ENCODE results near the gene OSBPL3. TPM values are rescaled to one million over a fixed set of nuclear protein-coding genes. Genes with fewer than 3 reads are reported as not detected.

OSBPL3 gene
- total RNA-seq, 1 experiment from 2014 or later = 8.6 TPM

DNA sequence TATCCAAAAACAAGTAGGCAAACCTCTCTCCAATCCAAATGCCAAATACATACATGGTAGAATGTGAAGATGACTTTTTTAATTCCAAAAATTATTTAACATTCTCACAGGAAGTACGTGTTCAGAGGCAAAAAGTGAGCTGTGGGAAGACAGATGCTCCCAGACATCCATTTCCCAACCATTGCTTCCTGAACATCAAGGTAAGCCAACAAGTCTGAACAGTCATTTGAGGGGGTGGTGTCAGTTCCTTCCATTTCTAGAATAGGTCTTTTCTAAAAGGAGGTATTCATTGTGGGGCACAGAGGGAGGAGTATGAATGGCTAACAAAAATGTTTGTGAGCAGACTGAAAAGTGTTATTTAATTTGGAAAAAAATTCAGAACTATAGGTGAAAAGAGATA, 49.1 kb downstream of the OSBPL3 start:
- no peaks in the 10 kb centered on the region for H3K23me2 ChIP-seq (ENCODE audit: insufficient read length, low read depth, low read length, poor library complexity, severe bottlenecking)
- no peak overlapping the region for H3K56ac ChIP-seq (ENCODE audit: insufficient read length, low read depth, low read length)
- no peak overlapping the region for H2BK12ac ChIP-seq (ENCODE audit: insufficient read length, low read depth, low read length)
- H4K8ac ChIP-seq (replicated peaks; ENCODE audit: insufficient read length, low read depth, low read length) = no peak overlapping the region
- no peak overlapping the region for H3K27ac ChIP-seq (ENCODE audit: insufficient read length, low read depth, low read length)
- TF ChIP-seq, protein P1, sequence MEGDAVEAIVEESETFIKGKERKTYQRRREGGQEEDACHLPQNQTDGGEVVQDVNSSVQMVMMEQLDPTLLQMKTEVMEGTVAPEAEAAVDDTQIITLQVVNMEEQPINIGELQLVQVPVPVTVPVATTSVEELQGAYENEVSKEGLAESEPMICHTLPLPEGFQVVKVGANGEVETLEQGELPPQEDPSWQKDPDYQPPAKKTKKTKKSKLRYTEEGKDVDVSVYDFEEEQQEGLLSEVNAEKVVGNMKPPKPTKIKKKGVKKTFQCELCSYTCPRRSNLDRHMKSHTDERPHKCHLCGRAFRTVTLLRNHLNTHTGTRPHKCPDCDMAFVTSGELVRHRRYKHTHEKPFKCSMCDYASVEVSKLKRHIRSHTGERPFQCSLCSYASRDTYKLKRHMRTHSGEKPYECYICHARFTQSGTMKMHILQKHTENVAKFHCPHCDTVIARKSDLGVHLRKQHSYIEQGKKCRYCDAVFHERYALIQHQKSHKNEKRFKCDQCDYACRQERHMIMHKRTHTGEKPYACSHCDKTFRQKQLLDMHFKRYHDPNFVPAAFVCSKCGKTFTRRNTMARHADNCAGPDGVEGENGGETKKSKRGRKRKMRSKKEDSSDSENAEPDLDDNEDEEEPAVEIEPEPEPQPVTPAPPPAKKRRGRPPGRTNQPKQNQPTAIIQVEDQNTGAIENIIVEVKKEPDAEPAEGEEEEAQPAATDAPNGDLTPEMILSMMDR (conservative IDR thresholded peaks at IDR 0.05) = no peak
- peaks cover 3 to 9% (median 6%) of the 10 kb centered on the region in 3 experiments; a peak in 5 of 7 replicates for H3K36me3 Mint-ChIP-seq (ENCODE audit: insufficient read depth in 1 of 3, low read depth in 3 of 3)
- H3K23ac ChIP-seq (ENCODE audit: insufficient read length, low read depth, low read length) = no peak overlapping the region
- H3K9me3 Mint-ChIP-seq = peaks cover 0 to 3% of the 10 kb centered on the region in 2 experiments; a peak in 1 of 5 replicates
- DNase-seq = no peak
- H3K18ac ChIP-seq (ENCODE audit: insufficient read length, low read depth, low read length) = no peak overlapping the region
- H2BK120ac ChIP-seq (ENCODE audit: low read depth, low read length, poor library complexity, severe bottlenecking) = no peak overlapping the region
- no peak overlapping the region for H2BK5ac ChIP-seq (ENCODE audit: insufficient read length, low read length)
- no peaks in the 10 kb centered on the region for H3K9me3 ChIP-seq (ENCODE audit: control insufficient read depth, low read depth, low read length)
- H4K20me1 ChIP-seq (ENCODE audit: control insufficient read depth, insufficient read depth, insufficient read length) = no peaks in the 10 kb centered on the region
- no peak overlapping the region for H3K14ac ChIP-seq (ENCODE audit: insufficient read depth, low read length)
- H4K91ac ChIP-seq (ENCODE audit: insufficient read length, low read depth, low read length) = no peak overlapping the region
- peaks cover 34 to 36% of the 10 kb centered on the region in 2 experiments for H3K4me1 Mint-ChIP-seq
- no peak overlapping the region for H3K9ac ChIP-seq (ENCODE audit: extremely low read depth, insufficient read length, low read length)
- no CpG with 5 or more reads among the region's 1 CpG for WGBS (ENCODE audit: extremely low coverage, insufficient read length, low lambda C conversion rate)
- H3K27me3 Mint-ChIP-seq (ENCODE audit: low read depth) = no peaks in the 10 kb centered on the region
- H3K4ac ChIP-seq (ENCODE audit: low read depth, low read length) = no peak overlapping the region
- H3K4me1 ChIP-seq (ENCODE audit: insufficient read depth, low read length) = peaks cover 7% of the 10 kb centered on the region; the same call in 1 of the 2 replicates
- no peaks in the 10 kb centered on the region for H3K27me3 ChIP-seq (ENCODE audit: insufficient read depth, low read length)
- no peak overlapping the region for H2AK5ac ChIP-seq (ENCODE audit: insufficient read length, low read length)
- no peak overlapping the region for H3K4me3 Mint-ChIP-seq
- no peak overlapping the region for H3K4me2 ChIP-seq (ENCODE audit: insufficient read depth, insufficient read length, low read length)
- H2BK15ac ChIP-seq (ENCODE audit: low read depth, low read length) = no peak overlapping the region
- H2AFZ ChIP-seq (ENCODE audit: low read length) = no peak overlapping the region
- H3T11ph ChIP-seq (ENCODE audit: low read length) = no peak overlapping the region
- no peak overlapping the region for H4K5ac ChIP-seq (ENCODE audit: insufficient read length, low read depth, low read length)
- H3K79me1 ChIP-seq (ENCODE audit: insufficient read depth, low read depth, low read length, poor library complexity, severe bottlenecking) = no peaks in the 10 kb centered on the region
- H3K79me2 ChIP-seq (ENCODE audit: insufficient read depth, low read length) = no peaks in the 10 kb centered on the region
- H3K27ac Mint-ChIP-seq = no peak overlapping the region; a peak in 1 of 7 replicates
- H2BK20ac ChIP-seq (ENCODE audit: low read depth, low read length, poor library complexity, severe bottlenecking) = no peak overlapping the region

Measured in H9 (cell line).